Fibroblast of upper back skin (primary cell): Measurements from ENCODE around the gene OBSCN.
"Not testable (repeated sequence)": the region's sequence is repeated elsewhere in the genome, so short reads cannot be mapped to it uniquely, and the experiment has no call there.

Source experiments
- DNase-seq: peaks from one replicate; pipeline ENCODE4 v3.0.0-alpha.2; 2013

OBSCN gene

DNA sequence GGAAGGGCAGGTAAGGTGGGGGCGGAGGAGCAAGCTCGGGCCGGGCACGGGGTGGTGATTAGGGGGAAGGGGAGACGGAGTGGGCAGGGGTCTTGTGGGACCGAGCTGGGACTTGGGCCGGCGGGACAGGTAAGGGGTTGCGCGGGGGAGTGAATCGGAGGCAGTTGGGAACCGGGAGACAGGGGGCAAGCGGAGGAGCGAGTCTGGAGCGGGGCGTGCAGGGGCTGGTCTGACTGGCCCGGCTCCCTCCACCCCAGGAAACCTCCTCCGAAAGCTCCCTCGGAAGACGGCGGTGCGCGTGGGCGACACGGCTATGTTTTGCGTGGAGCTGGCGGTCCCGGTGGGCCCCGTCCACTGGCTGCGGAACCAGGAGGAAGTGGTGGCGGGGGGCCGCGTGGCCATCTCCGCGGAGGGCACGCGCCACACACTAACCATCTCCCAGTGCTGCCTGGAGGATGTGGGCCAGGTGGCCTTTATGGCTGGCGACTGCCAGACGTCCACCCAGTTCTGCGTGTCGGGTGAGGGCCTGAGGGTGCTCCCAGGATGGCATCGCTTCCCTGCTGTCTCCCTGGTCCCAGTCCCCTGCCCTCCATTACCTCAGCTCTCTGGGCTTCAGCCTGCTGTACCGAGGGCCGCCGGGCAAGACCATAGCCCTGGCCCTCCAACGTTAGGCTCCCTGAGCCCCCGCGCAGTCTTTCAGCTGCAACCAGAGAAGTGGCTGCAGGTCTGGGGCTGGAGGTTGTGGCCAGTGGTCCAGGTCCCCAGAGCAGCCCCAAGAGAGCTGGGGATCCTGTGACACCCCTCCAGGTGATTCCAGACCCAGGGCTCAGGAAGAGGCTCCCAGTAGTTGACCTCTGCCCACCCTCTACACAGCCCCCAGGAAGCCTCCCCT lies 6.3 kb downstream of the OBSCN start:
- DNase-seq = no peak

DNA sequence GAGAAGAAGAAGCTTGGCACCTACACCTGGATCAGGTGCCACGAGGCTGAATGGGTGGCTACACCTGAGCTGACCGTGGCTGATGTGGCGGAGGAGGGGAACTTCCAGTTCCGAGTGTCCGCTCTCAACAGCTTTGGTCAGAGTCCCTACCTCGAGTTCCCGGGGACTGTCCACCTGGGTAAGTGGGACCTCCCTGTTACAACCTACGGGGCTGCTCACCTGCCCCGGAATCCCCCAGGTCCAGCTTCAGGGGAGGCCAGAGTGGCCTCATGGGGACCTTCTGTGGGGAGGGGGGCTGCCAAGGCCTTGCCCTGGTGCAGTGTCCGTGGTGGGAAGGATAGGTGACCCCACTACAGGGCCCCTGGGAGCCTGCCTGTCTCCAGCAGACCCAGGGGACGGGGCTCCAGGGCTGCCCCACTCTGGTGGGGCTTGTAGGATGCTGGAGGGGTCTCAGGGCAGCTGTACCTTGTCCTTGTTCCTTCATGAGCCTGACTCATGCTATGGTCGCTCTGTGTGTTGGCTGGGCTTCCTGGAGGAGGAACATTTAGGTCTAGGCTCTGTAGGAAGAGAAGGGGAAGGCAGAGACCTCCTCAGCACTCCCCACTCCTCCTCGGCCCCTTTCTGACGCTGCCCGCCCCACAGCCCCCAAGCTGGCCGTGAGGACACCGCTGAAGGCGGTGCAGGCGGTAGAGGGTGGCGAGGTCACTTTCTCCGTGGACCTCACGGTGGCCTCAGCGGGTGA lies 7.2 kb downstream of the OBSCN start:
- no peak for DNase-seq

DNA sequence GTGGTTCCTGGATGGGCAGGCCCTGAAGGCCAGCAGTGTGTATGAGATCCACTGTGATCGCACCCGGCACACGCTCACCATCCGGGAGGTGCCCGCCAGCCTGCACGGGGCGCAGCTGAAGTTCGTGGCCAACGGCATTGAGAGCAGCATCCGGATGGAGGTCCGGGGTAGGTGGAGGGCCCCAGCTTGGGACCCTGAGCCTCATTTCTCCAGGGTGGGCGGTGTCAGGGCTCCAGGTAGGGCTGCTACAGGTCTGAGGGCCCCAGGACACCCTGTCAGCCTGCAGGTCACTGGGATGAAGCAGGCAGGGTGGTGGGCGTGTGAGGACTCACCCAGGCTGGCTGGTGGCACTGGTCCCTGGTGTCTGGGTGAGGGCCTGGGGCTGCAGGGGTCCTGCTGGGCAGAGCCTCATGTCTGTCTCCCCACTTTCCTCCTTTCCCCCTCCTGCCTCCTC lies 7.8 kb downstream of the OBSCN start:
- DNase-seq = no peak

DNA sequence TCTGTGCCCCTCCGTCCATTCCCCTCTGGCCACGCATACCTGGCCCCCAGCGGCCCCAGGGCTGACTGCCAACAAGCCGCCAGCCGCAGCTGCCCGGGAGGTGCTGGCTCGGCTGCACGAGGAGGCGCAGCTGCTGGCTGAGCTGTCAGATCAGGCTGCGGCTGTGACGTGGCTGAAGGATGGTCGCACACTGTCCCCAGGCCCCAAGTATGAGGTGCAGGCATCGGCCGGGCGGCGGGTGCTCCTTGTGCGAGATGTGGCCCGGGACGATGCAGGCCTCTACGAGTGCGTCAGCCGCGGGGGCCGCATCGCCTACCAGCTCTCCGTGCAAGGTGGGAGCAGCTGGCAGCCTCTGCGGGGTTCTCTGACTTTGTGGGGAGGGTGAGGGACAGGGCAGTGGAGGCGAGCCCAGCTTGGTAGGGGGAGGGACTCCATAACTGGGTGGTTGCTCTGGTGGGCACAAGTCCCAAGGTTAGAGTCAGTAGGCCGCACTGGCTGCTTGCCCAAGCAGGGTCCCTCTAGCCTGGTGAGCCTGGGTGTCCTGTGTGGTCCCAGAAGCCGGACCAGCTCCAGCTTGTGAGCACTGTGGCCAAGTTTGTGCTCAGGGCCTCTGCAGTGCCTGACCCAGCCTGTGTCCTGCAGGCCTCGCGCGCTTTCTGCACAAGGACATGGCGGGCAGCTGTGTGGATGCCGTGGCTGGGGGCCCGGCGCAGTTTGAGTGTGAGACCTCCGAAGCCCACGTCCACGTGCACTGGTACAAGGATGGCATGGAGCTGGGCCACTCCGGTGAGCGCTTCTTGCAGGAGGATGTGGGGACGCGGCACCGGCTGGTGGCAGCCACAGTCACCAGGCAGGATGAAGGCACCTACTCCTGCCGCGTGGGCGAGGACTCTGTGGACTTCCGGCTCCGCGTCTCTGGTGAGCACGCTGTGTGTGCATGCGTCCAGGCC lies 8.8 kb downstream of the OBSCN start:
- DNase-seq = no peak

DNA sequence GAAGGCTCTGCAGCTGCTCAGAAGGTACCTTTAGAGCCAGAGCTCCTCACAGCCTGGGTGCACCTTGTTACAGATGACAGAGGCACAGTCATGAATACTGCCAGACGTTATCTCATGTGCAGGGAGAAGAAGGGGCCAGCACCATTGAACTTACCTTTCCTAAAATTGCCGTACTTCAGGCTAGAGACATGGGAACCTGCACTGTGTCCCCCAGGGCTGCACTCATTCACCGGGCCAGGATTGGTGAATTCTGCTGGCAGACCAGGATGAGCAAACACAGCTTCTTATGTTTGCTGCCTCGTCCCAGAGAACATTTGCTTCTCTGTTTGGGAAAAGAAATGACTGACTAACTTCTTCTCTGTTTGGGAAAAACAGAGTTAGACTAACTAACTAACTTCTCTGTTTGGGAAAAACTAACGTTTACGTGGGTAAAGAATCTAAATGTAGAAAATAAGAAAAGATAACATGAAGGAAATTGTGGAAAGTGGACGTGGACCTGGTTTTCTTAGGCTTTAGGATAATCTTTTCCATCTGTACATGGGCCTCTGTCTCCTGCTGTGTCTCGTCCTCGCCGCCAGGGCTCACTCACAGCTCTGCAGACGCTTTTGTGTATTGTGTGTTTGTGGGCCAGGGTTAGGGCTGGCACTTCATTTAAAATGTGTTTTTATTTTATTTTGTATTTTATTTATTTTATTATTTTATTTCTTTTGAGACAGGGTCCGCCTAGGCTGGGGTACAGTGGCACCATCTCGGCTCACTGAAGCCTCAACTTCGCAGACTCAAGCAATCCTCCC lies 9.9 kb downstream of the OBSCN start:
- DNase-seq = peak; percentile 20

DNA sequence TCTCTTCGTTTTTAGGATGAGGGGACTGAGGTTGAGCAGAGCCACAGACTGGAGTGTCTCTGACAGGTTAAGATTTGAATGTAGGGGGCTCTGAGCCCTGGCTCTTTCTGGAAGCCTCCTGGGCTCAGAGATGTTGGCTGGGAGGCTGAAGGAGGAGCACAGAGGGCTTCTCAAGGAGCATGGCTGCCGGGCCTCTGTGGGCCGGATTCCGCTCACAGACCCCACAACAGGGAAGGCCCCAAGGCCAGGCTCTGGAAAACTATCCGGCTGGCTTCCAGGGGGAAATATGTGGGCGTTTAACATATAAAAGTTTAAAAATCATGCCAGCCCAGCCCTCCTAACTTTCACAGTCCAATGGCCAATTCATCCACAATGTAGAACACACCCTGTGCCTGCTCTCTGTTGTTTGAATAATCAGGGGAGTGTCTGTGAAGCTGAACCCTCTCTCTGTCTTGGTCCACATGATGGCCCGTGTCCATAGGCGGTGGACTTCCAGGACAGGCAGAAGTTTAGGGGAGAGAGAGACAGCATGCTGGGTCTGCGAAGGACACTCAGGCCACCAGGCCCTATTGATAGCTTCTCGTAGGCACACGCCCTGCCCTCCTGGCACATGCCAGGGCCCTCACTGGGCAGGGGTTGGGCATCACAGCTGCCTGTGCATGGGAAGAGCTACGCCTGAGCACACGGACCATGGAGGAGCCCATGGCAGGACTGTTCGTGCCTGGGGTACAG lies 10.8 kb downstream of the OBSCN start:
- no peak for DNase-seq

DNA sequence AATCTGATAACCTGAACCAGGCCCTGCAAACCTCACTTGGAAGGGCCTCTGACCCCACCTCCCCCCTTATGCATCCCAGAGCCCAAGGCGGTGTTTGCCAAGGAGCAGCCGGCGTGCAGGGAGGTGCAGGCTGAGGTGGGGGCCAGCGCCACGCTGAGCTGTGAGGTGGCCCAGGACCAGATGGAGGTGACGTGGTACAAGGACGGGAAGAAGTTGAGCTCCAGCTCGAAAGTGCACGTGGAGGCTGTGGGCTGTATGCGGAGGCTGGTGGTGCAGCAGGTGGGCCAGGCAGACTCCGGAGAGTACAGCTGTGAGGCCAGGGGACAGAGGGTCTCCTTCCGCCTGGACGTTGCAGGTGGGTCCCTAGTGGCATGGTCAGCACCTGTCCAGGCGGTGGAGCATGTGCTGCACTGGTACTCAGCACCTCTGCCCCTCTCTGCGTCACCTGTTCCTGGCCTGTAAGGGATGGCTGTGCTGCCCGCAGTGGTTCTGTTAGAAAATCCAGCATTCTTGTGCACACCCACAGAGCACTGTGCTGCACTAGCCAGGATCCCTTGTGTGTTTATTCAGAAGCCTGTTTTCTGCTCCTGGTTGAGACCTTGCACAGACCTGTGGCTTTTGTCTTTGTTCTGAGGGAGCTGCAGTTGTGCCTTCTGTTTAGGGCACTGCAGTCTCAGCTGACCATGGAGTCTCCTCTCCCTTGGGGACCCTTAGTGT lies 11.6 kb downstream of the OBSCN start:
- no peak for DNase-seq

DNA sequence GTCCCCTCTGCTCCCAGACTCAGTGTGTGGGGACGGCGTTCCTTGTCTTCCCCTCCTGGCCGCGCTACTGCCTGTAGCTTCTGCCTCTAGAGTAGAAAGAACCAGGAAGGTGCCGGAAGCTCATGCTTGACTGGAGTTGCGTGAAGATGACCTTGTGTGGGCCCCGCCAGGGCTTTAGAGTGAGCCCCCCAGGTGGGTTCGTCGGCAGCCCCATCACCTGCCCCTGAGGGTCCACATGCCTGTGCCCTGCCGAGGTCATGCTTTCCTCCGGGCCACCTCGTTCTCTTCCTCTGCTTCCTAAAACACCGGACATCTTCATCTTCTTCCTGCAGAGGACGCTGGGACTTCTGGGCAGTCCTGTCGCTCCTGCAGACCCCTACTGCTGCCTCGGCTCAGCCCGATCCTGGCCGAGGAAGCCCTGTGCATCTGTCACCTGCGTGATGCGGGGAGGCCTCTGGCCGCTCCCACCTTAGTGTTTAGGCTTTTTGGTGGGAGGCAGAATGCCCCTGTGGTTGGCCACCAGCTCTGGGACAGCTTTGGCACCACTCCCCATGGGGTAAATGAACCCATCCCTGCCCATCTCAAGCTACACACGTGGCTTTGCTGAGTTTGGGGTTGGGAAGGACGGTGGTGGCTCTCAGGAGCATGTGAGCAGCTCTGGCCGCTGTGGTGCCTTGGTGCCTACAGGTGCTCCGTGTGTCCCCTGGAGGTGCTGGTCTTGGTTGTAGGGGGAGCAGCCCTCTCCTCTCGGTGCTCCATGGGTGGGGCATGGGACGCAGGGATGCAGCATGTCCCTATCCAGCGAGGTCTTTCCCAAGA lies 12.3 kb downstream of the OBSCN start:
- no peak for DNase-seq

DNA sequence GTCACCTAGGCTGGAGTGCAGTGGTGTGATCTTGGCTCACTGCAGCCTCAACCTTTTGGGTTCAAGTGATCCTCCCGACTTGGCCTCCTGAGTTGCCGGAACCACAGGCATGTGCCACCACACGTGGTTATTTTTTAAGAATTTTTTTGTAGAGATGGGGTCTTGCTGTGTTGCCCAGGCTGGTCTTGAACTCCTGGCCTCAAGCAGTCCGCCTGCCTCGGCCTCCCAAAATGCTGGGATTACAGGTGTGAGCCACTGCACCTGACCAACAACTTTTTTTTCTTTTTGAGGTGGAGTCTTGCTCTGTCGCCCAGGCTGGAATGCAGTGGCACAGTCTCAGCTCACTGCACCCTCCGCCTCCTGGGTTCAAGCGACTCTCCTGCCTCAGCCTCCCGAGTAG lies 13.3 kb downstream of the OBSCN start:
- not testable (repeated sequence) for DNase-seq

DNA sequence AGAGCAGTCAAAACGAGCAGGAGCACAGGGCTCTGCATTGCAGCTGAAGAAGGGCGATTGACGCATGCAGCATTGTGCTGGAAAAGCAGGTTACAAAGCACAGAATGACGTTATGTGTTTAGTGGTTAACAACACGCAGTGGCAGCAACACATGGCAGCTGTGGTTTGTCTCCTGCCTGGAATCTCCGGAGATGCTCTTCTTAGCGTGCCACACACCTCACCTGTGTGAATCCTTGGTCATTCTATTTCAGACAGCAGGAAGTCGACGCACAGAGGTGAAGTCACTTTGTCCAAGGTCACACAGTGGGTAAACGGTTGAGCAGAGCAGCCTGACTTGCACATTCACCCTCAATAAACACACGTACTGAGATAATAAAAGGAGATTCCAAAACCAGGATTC lies 14.7 kb downstream of the OBSCN start:
- DNase-seq = no peak

DNA sequence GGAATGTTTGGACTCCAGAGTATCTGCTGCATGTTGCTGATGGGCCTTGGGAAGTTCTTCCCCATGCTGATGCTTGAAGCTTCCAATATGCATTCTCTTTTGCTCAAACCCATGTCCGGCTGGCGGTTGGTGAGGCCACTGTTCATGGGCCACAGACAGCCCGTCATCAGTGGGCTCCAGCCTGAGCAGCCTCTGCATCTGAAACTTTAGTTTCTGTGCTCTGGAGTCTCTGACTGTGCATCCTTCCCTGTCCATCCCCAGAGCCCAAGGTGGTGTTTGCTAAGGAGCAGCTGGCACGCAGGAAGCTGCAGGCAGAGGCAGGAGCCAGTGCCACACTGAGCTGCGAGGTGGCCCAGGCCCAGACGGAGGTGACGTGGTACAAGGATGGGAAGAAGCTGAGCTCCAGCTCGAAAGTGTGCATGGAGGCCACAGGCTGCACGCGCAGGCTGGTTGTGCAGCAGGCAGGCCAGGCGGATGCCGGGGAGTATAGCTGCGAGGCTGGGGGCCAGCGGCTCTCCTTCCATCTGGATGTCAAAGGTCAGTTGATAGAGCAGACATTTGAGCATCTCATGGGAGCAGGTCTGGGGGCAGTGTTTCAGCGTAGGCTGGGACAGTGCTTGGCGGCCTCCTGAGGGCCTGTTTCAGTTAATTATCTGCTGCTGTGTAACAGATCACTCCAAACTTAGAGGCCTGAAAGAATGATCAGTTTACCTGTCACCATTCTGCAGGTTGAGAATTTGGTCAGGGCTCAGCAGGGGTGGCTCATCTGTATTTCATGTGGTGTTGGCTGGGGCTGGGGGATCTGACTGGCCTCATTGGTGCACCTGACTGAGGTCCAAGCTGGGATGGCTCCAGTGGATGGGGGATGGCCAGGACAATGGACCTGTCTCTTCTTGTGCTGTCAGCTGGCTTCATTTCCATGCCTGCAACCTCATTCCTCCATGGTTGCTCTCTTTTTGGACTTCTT lies 16.6 kb downstream of the OBSCN start:
- no peak for DNase-seq

DNA sequence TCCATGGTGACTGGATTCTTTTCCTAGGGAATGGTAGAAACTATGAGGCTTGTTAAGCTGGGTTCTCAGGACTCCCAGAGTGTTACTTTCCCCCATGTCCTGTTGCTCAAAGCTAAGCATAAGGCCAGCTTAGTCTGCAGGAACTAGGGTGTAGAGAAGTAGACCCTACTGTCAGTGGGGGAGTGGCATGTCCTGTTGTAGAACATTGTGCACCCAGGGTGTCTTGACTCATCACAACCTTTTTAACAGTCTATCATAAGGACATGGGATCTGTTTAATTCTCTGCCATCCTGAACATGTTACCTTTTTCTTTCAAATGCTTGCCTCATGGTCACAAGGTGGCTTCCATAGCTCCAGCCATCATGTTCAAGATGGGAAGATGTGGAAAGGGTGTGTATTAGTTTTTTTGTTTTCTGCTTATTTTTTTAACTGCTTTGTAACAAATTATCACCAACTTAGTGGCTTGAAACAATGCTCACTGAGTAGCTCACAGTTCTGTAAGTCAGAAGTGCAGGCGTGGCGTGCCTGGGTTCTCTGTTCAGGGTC lies 17.4 kb downstream of the OBSCN start:
- no peak for DNase-seq

DNA sequence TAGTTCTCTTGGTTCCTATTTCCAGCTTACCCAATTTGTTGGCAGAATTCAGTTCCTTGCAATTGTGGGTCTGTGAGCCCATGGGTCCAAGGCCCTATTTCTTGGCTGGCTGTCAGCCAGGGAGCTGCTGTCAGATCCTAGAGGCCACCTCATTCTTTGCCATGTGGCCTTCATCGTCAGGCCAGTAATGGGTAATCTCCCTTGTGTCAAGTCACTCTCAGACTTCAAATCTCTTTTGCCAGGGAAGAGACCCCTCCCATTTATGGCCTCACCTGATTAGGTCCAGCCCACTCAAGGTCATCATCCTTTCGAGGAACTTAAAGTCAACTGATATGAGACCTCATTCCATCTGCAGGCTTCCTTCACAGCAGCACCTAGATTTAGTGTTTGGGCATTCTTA lies 17.9 kb downstream of the OBSCN start:
- DNase-seq = no peak

DNA sequence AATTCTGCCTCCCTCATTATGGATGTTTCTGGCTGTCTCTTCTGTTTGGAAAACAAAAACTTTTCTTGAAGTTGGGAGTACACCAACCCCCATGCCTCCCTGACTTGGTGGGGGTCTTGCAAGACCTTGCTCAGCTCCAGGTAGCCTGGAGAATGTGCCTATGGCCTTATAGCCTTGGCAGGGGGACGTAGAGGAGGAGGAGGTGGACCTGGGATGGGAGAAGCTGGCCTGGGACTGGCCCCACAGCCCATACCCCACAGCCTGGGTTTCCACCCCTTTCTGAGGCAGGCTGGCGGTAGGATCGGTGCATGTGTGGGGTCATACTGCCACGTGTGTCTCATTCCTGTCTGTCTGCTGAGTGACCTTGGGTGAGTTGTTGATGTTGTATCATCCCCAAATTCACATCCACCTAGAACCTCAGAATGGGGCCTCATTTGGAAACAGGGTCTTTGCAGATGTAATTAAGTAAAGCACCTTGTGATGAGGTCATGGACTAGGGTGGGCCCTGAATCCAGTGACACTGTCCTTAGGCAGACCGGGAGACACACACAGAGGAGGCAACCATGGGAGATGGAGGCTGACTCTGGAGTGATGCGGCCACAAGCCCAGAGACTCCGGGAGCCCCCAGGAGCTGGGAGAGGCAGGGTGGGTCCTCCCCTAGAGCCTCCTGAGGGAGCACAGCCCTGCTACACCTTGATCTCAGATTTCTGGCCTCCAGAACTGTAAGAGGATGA lies 18.5 kb downstream of the OBSCN start:
- no peak for DNase-seq

DNA sequence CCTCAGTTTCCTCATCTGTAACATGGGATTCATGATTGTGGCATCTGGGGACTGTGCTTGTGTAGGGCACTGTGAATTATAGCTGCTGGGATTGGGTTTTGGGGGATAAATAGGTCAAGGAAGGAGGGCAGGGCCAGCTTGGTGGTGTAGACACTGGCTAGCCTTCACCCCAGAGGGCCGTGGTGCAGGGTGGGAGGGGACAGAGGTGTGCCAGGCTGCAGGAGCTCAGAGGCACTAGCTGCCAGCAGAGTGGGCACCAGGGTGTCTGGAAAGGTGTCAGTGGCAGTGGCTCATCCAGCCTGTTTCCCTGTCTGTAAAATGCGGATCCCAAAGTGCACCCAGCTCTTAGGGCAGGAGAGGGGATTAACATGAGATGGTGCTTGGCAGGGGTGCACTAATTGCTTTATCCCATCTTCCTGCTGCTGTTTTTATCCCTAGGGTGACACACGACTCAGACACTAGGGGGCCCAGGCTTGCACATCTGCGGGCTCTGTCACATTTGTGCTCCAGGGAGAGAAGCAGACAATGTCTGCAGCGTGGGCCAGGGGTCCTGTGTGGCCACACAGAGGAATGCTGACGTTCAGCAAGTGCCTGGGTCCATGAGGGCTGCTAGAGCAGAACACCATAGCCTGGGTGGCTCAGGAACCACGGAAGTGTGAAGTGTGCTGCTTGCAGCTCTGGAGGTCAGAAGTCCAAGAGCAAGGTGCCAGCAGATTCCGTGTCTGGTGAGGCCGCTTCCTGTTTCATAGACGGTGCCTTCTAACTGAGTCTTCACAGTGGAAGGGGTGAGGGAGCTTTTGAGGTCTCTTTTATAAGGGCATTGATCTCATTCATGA lies 19.3 kb downstream of the OBSCN start:
- DNase-seq = peak; percentile 23

DNA sequence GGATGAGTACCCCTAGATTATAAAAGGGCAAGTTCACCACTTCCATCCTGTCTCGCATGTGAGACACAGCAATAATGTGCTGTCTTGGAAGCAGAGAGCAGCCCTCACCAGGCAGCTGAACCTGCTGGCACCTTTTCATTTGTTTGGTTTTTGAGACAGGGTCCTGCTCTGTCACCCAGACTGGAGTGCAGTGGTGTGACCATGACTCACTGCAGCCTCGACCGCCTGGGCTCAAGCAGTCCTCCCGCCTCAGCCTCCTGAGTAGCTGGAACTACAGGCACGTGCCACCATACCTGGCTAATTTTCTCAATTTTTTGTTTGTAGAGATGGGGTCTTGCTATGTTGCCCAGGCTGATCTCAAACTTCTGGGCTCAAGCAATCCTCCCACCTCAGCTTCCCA lies 20.3 kb downstream of the OBSCN start:
- DNase-seq = not testable (repeated sequence)
